ENCODE results near the gene OR10G4.
"Not testable (repeated sequence)": the region's sequence is repeated elsewhere in the genome, so short reads cannot be mapped to it uniquely, and the experiment has no call there.

The OR10G4 gene

DNA sequence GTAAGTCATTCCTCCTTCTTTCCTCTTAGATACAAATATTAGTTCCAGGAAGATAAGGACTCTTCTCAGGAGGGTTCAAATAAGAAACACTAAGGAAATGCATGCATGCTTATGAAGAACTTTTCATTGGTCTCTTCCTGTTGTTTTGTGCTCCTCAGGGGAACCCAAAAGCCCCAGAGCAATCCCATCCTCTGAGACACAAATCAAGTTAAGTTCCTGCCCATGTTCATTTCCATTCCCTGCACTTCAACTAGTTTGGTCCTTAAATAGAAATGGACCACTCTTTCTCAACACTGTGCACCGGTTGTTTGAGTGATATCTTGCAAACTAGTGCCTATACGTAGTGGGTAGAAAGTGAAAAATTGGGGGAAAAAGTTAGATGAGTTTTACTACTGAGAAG lies at the start of gene OR10G4:
OR10G4 (plus strand) TSS at position 301 of the 400 bp plus-strand sequence. CDS start 2,578 bp downstream, outside the sequence.
- no peak for DNase-seq

GRCh38 chr11:123973816-123974215 lies 39.0 kb upstream of the OR10G4 start:
- no peak for DNase-seq

DNA sequence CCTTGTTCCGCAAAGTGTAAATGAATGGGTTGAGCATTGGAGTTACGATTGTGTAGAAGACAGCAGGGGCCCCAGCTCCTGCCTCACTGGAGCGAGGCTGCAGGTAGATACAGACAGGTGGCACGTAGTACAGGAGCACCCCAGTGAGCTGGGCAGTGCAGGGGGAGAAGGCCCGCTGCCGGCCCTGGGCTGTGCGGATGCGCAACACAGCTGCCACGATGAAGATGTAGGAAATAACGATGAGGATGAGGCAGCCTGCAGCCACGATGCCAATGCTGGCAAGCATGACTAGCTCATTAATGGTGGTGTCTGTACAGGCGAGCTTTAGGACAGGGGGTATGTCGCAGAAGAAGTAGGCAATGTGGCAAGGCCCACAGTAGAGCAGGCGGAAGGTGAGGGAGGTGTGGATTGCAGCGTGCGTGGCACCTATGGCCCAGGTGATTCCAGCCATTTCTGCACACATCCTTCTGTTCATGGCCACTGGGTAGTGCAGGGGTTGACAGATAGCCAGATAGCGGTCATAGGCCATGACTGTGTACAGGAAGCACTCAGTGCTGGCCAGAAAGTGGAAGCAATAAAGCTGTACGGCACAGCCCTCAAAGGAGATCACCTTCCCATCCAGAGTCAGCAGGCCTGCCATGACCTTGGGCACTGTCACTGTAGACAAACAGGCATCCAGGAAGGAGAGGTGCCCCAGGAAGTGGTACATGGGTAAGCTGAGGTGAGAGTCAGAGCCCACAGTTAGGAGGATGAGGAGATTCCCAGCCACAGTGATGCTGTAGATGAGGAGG lies 35.8 kb upstream of the OR10G4 start:
- no peak for DNase-seq

- DNase-seq: no peak
Observed at GRCh38 chr11:123977731-123978347, 35.0 kb upstream of the OR10G4 start, which contains the start of gene OR10S1. Gene OR10S1 (minus strand): TSS chr11:123977781. CDS start chr11:123977664, 117 bp downstream.

GRCh38 chr11:123979311-123979710 lies 33.5 kb upstream of the OR10G4 start:
- DNase-seq: no peak

DNA sequence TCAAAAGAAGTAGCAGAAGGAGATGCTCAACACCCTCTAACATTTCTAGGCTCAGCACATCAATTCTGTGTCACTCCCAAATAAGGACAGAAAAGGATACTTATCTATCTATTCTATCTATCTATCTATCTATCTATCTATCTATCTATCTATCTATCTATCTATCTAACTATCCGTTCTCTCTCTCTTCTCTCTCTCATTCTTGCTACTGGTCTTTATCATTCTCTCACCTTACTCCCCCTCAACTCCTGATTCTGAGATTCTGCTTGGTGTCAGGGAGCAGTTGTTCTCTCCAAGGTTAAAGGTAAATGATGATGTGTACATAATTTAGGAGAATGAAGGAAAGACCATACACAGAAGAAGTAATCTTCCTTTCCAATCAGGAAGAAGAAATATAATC lies 17.7 kb upstream of the OR10G4 start, which contains the start of gene OR10G6:
OR10G6 (minus strand) TSS at position 43 of the 400 bp plus-strand sequence; CDS start at position 43, 0 bp downstream.
- no peak for DNase-seq

- DNase-seq: not testable (repeated sequence)
Observed at GRCh38 chr11:124015837-124016236, 3.0 kb downstream of the OR10G4 start.

GRCh38 chr11:124026498-124026897 lies 13.7 kb downstream of the OR10G4 start, which contains the start of gene OR10G8:
Gene OR10G8 (plus strand): TSS chr11:124026798. CDS start chr11:124029623, 2,825 bp downstream.
- DNase-seq: no peak

DNA sequence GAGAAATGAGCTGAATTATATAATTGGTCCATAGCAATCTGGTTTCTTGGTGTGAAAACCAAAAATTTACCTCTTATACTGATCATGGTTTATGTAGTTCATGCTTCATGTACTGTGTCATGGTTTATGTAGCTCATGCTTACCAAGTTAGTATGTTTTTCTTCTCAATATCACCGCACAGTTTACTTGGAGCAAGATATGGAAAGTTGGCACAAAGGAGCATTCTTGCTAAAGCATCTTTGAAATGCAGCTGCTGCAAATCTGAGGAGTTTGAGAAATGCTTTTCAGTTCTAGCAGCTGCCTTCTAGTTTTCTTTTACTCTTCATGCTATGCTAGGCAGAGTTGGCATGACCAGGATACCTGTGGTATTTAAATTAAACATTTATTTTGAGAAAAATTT lies 23.9 kb downstream of the OR10G4 start:
- no peak for DNase-seq

DNA sequence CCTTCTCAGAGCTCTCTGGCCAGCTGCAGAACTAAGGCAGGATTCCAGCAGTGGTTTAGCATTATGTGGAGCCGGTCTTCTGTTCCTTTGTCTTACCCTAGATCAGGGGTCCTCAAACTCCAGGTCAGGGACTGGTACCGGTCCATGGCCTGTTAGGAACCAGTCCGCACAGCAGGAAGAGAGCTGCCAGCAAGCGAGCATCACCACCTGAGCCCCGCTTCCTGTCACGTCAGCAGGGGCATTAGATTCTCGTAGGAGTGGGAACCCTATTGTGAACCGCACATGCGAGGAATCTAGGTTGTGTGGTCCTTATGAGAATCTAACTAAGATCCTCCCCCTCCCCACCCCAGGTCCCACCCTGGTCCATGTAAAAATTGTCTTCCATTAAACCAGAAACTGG lies 26.8 kb downstream of the OR10G4 start:
- DNase-seq: no peak

GRCh38 chr11:124041254-124041653 lies 28.5 kb downstream of the OR10G4 start, which contains the start of gene OR10G7:
Gene OR10G7 (minus strand): TSS chr11:124041325. CDS start chr11:124039001, 2,324 bp downstream.
- DNase-seq: no peak

DNA sequence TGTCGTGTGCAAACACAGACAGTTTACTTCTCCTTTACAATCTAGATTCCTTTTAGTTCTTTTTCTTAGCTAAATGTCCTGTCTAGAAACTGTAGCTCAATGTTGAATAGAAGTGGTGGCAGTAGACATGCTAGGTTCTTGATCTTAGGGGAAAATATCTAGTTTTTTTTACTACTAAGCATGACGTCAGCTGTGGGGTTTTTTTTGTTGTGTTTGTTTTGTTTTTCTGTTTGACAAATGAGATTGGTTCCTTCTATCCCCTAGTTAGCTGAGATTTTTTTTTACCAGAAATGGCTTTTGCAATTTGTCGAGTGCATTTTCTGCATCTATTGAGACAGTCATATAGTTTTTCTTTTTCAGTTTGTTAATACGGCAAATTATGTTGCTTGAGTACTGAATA lies 30.6 kb downstream of the OR10G4 start:
- no peak for DNase-seq

GRCh38 chr11:124050748-124051147 lies 38.0 kb downstream of the OR10G4 start:
- no peak for DNase-seq

- DNase-seq: no peak
Observed at GRCh38 chr11:124052966-124053365, 40.2 kb downstream of the OR10G4 start.
